K562 (cell line): Measurements from ENCODE around the gene KRT8. TPM values are rescaled to one million over a fixed set of nuclear protein-coding genes. Genes with fewer than 3 reads are reported as not detected.
A peak's percentile ranks its signal among the peaks of the same experiment; 100 is the strongest.

Experiments used
- ATAC-seq: fragments of 200-7000 bp; cut with Tn5 transposase; 3 replicates; pipeline ENCODE4 v1.9.1; 2020; ENCODE audit warnings: moderate library complexity
- BruUV-seq: library from RNA; stranded (reverse); fragments of 400-500 nt; replicated peaks from 2 replicates; lab custom pipeline; 2021; lab: Mats Ljungman, UMichigan
- CTCF ChIA-PET: fragments of 300-600 bp; formaldehyde crosslinking; extraction: SDS; loops from one replicate; lab custom pipeline; 2021; ENCODE audit warnings: low intra/inter-chr PET ratio; lab: Yijun Ruan, JAX
- POLR2A ChIA-PET: fragments of 300-600, 350-650 bp; sonication (Branson Sonifier 250); formaldehyde crosslinking; extraction: SDS; loops from one replicate; lab custom pipeline; 2021; ENCODE audit warnings: antibody characterized with exemption, inconsistent platforms; lab: Yijun Ruan, JAX
- DNase-seq, 4 experiments: peaks; one replicate each; pipeline versions ENCODE4 v3.0.0 to v3.0.0-alpha.2; 2011 to 2018; ENCODE audit warnings: low spot score in 3 of 4, mixed read lengths in 3 of 4; ENCODE audit errors: extremely low read depth in 1 of 4
- FAIRE-seq: peaks from 2 replicates; lab custom pipeline; 2011; peaks lifted over from hg19 to GRCh38; lab: Jason Lieb, UNC
- H2AFZ ChIP-seq: 2 replicates; pipeline ENCODE4 v1.6.0; 2011; ENCODE audit warnings: low read depth, low read length, control low read depth, inconsistent platforms
- H3K27ac ChIP-seq: fragments of 200-600 bp; 3 replicates; pipeline ENCODE4 v1.8.0; 2011; ENCODE audit warnings: low read depth, mild to moderate bottlenecking, control low read depth, inconsistent platforms, low read length, moderate library complexity, mixed read lengths; ENCODE audit errors: extremely low read depth
- H3K27me3 ChIP-seq, 2 experiments: fragments of 300-600 bp in 1 of 2; 2 replicates in 1 of 2; 3 replicates in 1 of 2; pipeline versions ENCODE4 v1.6.0 to v1.8.0; 2011; ENCODE audit warnings: inconsistent platforms in 2 of 2, low read length in 2 of 2, mild to moderate bottlenecking in 1 of 2, mixed read lengths in 1 of 2, moderate library complexity in 1 of 2; ENCODE audit not compliant: control insufficient read depth in 2 of 2, insufficient read depth in 2 of 2
- H3K36me3 ChIP-seq: fragments of 300-600 bp; 3 replicates; pipeline ENCODE4 v1.8.0; 2011; ENCODE audit warnings: mild to moderate bottlenecking, low read length, inconsistent platforms; ENCODE audit not compliant: control insufficient read depth, insufficient read depth
- H3K4me1 ChIP-seq, 2 experiments: fragments of 200-600 bp in 1 of 2; replicated peaks in 1 of 2; 2 replicates in 1 of 2; 3 replicates in 1 of 2; pipeline versions ENCODE4 v1.5.1 to v1.8.0; 2011; ENCODE audit warnings: inconsistent platforms in 2 of 2, low read length in 2 of 2, mild to moderate bottlenecking in 1 of 2, mixed read lengths in 1 of 2, moderate library complexity in 1 of 2; ENCODE audit not compliant: control insufficient read depth in 2 of 2, insufficient read depth in 2 of 2
- H3K4me2 ChIP-seq: 2 replicates; pipeline ENCODE4 v1.6.1; 2011; ENCODE audit warnings: low read length, control low read depth, inconsistent platforms, mixed read lengths; ENCODE audit not compliant: insufficient read depth
- H3K4me3 ChIP-seq: fragments of 200-600 bp; sonication (generic), shearing (Covaris generic); 2 replicates; pipeline ENCODE4 v1.5.1; 2016; ENCODE audit warnings: control low read depth, inconsistent platforms
- H3K79me2 ChIP-seq: fragments of 200-600 bp; 3 replicates; pipeline ENCODE4 v1.8.0; 2011; ENCODE audit warnings: low read length, inconsistent platforms; ENCODE audit not compliant: control insufficient read depth, insufficient read depth
- H3K9ac ChIP-seq, 2 experiments: 2 replicates each; pipeline versions ENCODE4 v1.6.0 to v1.6.1; 2011; ENCODE audit warnings: low read depth in 2 of 2, low read length in 2 of 2, control low read depth in 1 of 2, inconsistent platforms in 1 of 2, mild to moderate bottlenecking in 1 of 2, mixed read lengths in 1 of 2; ENCODE audit not compliant: insufficient read depth in 1 of 2
- H3K9me1 ChIP-seq: one replicate; pipeline ENCODE4 v1.6.0; 2011; ENCODE audit warnings: inconsistent platforms, mild to moderate bottlenecking, low read length, moderate library complexity; ENCODE audit not compliant: control insufficient read depth, insufficient read depth
- H3K9me3 ChIP-seq: replicated peaks from 2 replicates; pipeline ENCODE4 v1.5.1; 2011; ENCODE audit warnings: low read depth, low read length, inconsistent platforms; ENCODE audit not compliant: control insufficient read depth, insufficient read depth
- H4K20me1 ChIP-seq: replicated peaks from 2 replicates; pipeline ENCODE4 v1.6.1; 2011; ENCODE audit warnings: low read length, inconsistent platforms, mixed read lengths; ENCODE audit not compliant: control insufficient read depth, insufficient read depth
- C11orf30 ChIP-seq: fragments of 450-650 bp; IDR thresholded peaks from 2 replicates; pipeline ENCODE4 v1.6.1; 2016; ENCODE audit warnings: low read depth, mild to moderate bottlenecking
- GTF2A2 ChIP-seq: IDR thresholded peaks from 2 replicates; pipeline ENCODE4 v1.6.1; 2016; ENCODE audit warnings: mild to moderate bottlenecking, missing genetic modification characterization, missing compliant biosample characterization
- MTA1 ChIP-seq: fragments of 450-650 bp; IDR thresholded peaks from 2 replicates; pipeline ENCODE4 v1.6.1; 2017; ENCODE audit warnings: borderline replicate concordance
- TCF3 ChIP-seq: sonication (generic); formaldehyde crosslinking; IDR thresholded peaks from 2 replicates; pipeline ENCODE4 v1.4.0; 2020; ENCODE audit warnings: mild to moderate bottlenecking, missing genetic modification reagents
- ZNF146 ChIP-seq: IDR thresholded peaks from one replicate; pipeline ENCODE4 v1.6.1; 2018; ENCODE audit warnings: missing compliant biosample characterization; ENCODE audit not compliant: unreplicated experiment
- ZNF217 ChIP-seq: sonication (generic); formaldehyde crosslinking; IDR thresholded peaks from 2 replicates; pipeline ENCODE4 v1.8.0; 2022; ENCODE audit warnings: mild to moderate bottlenecking, missing genetic modification reagents
- ZNF551 ChIP-seq: fragments of 250-450 bp; sonication (Bioruptor Pico); IDR thresholded peaks from 2 replicates; pipeline ENCODE4 v1.5.0; 2021; ENCODE audit warnings: mild to moderate bottlenecking, moderate library complexity
- ZNF707 ChIP-seq: fragments of 250-450 bp; sonication (Bioruptor Pico); conservative IDR thresholded peaks from 2 replicates; pipeline ENCODE4 v1.8.0; 2022; ENCODE audit warnings: inconsistent platforms, mild to moderate bottlenecking, moderate library complexity
- WGBS: fragments of 100-300 bp; shearing (Covaris generic); methylation state at CpG from one replicate; pipeline ENCODE4 v1.1.6; 2016; ENCODE audit warnings: low coverage, mixed read lengths; ENCODE audit not compliant: insufficient coverage; ENCODE audit errors: missing lambda C conversion rate; 5-methylcytosine and 5-hydroxymethylcytosine counted together
- in situ Hi-C: fragments of 300-500 bp; cut with MboI; formaldehyde crosslinking; loops from 4 replicates; pipeline ENCODE4 v1.15.0; 2018; ENCODE audit warnings: inconsistent platforms, mixed read lengths
- intact Hi-C: fragments of 100-400 bp; cut with micrococcal nuclease; formaldehyde crosslinking; loops from 2 replicates; pipeline ENCODE4 v1.14.2; 2022
- polyA plus RNA-seq, 8 experiments: library from polyadenylated mRNA; depleted of rRNA in 4 of 8; stranded (reverse) in 5 of 8; unstranded in 3 of 8; fragments of >200 nt; fragmentation: Nextera tagmentation in 2 of 8; fragmentation: Illumina TruSeq in 1 of 8; extraction: Ambion mirVana in 2 of 8; extraction: Trizol in 1 of 8; gene quantifications; 2 replicates each; pipeline versions ENCODE4 v1.2.1 to v1.2.3, GENCODE V29; 2011 to 2014; ENCODE audit warnings: inconsistent platforms in 1 of 8, missing spikeins in 1 of 8
- total RNA-seq, 7 experiments: library from RNA; depleted of rRNA in 6 of 7; stranded (reverse); fragments of >200 nt in 6 of 7; fragmentation: Illumina TruSeq in 2 of 7; extraction: Trizol in 2 of 7; gene quantifications; 2 replicates each; pipeline versions ENCODE4 v1.2.1 to v1.2.3, GENCODE V29; 2011 to 2021; ENCODE audit warnings: low replicate concordance in 1 of 7
- TF ChIP-seq, protein P1 (sequence below), 2 experiments: fragments of 450-650 bp; IDR thresholded peaks; 2 replicates each; pipeline ENCODE4 v1.6.1; 2016
- TF ChIP-seq, protein P2 (sequence below): IDR thresholded peaks from 2 replicates; pipeline ENCODE4 v1.6.1; 2011; ENCODE audit not compliant: insufficient read length; ENCODE audit errors: extremely low read depth
- TF ChIP-seq, protein P3 (sequence below): fragments of 450-650 bp; IDR thresholded peaks from 2 replicates; pipeline ENCODE4 v1.6.1; 2018; ENCODE audit not compliant: partially characterized antibody
- TF ChIP-seq, protein P4 (sequence below): fragments of 200-800 bp; sonication (Bioruptor generic); IDR thresholded peaks from 2 replicates; pipeline ENCODE4 v1.6.1; 2017; ENCODE audit warnings: missing genetic modification characterization, missing compliant biosample characterization

KRT8 gene
- total and polyA plus RNA-seq, 9 of the 15 experiments (the other 6 are each of a cell fraction or from before 2014, with no cell fraction given): 41.5 to 661 (median 260) TPM

DNA sequence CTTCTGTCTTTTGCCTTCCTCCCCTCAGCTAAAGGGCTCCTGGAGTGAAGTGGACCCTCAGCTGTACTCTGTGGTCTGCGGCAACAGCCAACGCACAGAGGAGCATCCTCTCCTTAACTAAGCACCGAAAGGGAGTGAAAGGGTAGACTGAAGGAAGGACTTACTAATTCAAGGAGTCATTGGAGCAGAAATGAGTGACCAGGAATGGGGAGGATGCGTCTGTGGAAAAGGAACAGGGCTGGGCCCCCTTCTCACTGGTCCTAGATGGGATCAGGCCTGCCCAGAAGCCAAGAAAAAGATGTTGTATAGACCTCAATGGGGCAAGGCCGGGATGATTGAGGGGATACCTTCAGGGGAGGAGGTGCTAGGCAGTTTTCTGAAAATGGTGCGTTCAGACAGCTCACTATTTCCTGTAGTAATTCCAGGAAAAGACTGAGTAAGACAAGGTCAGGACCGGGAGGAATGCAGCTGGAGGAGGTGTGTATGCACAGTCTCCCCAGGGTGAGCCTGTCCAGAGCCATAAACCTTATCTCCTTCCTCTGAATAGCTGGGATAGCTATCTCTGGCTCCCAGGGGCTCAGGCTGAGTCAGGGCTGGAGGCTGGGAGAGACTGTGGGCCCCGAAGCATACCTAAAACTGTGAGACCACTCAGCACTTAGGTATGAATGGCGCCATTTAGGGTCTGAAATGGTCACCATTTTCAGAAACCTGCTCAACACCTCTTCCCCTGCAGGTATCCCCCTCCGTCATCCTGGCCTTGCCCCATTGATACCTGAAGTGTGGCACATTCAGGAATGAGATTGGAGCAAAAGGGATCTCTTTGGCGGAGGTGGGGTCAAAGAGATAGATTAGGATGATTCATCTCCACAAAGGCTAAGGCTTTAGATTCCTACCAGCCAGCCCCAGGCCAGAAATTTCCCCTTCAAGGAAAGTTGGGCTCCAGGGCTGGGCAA, 20.2 kb upstream of the KRT8 start:
- peak overlapping the region; percentile 73 for H3K4me2 ChIP-seq
- peak overlapping the region; percentile 80 for H3K27ac ChIP-seq
- no peaks in the 10 kb centered on the region for H3K27me3 ChIP-seq
- H3K9me3 ChIP-seq: no peaks in the 10 kb centered on the region
- peak; percentile 95 for FAIRE-seq
- DNase-seq: peak; percentile 80 to 92 (median 86)
- H3K9ac ChIP-seq: peak overlapping the region; percentile 55 to 84; a peak in 3 of 4 replicates
- ATAC-seq: peak; percentile 83
- no peaks in the 10 kb centered on the region for H3K9me1 ChIP-seq
- WGBS: 3% methylated on average over 11 of the region's 11 CpGs
- H3K4me1 ChIP-seq: peaks cover 31 to 48% of the 10 kb centered on the region in 2 experiments
- H3K4me3 ChIP-seq: peak overlapping the region; percentile 10; the same call in 1 of the 2 replicates
- no peaks in the 10 kb centered on the region for H4K20me1 ChIP-seq
- peak overlapping the region; percentile 75 for H2AFZ ChIP-seq
- intact Hi-C loops (loop anchor here (1.0 kb wide), 1 partner anchor 20 kb away; the partner anchor contains the start of gene KRT8), in situ Hi-C loops (no loop called here)
- no peaks in the 10 kb centered on the region for H3K79me2 ChIP-seq
- CTCF ChIA-PET: interaction anchor here (0.6 to 0.7 kb wide), 2 partner anchors 21 to 61 kb away, joined by 3 read pairs; no protein-coding TSS in a partner anchor
- no TSS peak for BruUV-seq
- H3K36me3 ChIP-seq: no peaks in the 10 kb centered on the region
- POLR2A ChIA-PET: interaction anchor here (0.6 to 3.1 kb wide), 6 partner anchors 11 to 472 kb away, joined by 3 to 17 read pairs (median 4); no protein-coding TSS in a partner anchor
- TF ChIP-seq C11orf30 (0 out of 2 replicates have a peak, but pooled peaks have one; percentile 14), ZNF707 (CRISPR knock-in tag) (no peak), ZNF146 (no peak), ZNF551 (CRISPR knock-in tag) (no peak), MTA1 (peak; percentile 79), TCF3 (CRISPR knock-in tag) (peak; percentile 92), GTF2A2 (tag) (no peak), ZNF217 (CRISPR knock-in tag) (no peak)
- TF ChIP-seq, protein P1, sequence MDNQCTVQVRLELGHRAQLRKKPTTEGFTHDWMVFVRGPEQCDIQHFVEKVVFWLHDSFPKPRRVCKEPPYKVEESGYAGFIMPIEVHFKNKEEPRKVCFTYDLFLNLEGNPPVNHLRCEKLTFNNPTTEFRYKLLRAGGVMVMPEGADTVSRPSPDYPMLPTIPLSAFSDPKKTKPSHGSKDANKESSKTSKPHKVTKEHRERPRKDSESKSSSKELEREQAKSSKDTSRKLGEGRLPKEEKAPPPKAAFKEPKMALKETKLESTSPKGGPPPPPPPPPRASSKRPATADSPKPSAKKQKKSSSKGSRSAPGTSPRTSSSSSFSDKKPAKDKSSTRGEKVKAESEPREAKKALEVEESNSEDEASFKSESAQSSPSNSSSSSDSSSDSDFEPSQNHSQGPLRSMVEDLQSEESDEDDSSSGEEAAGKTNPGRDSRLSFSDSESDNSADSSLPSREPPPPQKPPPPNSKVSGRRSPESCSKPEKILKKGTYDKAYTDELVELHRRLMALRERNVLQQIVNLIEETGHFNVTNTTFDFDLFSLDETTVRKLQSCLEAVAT (IDR thresholded peaks at IDR 0.05): no peak
- TF ChIP-seq, protein P2, sequence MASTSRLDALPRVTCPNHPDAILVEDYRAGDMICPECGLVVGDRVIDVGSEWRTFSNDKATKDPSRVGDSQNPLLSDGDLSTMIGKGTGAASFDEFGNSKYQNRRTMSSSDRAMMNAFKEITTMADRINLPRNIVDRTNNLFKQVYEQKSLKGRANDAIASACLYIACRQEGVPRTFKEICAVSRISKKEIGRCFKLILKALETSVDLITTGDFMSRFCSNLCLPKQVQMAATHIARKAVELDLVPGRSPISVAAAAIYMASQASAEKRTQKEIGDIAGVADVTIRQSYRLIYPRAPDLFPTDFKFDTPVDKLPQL: no peak
- TF ChIP-seq, protein P3, sequence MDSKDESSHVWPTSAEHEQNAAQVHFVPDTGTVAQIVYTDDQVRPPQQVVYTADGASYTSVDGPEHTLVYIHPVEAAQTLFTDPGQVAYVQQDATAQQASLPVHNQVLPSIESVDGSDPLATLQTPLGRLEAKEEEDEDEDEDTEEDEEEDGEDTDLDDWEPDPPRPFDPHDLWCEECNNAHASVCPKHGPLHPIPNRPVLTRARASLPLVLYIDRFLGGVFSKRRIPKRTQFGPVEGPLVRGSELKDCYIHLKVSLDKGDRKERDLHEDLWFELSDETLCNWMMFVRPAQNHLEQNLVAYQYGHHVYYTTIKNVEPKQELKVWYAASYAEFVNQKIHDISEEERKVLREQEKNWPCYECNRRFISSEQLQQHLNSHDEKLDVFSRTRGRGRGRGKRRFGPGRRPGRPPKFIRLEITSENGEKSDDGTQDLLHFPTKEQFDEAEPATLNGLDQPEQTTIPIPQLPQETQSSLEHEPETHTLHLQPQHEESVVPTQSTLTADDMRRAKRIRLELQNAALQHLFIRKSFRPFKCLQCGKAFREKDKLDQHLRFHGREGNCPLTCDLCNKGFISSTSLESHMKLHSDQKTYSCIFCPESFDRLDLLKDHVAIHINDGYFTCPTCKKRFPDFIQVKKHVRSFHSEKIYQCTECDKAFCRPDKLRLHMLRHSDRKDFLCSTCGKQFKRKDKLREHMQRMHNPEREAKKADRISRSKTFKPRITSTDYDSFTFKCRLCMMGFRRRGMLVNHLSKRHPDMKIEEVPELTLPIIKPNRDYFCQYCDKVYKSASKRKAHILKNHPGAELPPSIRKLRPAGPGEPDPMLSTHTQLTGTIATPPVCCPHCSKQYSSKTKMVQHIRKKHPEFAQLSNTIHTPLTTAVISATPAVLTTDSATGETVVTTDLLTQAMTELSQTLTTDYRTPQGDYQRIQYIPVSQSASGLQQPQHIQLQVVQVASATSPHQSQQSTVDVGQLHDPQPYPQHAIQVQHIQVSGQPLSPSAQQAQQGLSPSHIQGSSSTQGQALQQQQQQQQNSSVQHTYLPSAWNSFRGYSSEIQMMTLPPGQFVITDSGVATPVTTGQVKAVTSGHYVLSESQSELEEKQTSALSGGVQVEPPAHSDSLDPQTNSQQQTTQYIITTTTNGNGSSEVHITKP: peak; percentile 28
- TF ChIP-seq, protein P4, sequence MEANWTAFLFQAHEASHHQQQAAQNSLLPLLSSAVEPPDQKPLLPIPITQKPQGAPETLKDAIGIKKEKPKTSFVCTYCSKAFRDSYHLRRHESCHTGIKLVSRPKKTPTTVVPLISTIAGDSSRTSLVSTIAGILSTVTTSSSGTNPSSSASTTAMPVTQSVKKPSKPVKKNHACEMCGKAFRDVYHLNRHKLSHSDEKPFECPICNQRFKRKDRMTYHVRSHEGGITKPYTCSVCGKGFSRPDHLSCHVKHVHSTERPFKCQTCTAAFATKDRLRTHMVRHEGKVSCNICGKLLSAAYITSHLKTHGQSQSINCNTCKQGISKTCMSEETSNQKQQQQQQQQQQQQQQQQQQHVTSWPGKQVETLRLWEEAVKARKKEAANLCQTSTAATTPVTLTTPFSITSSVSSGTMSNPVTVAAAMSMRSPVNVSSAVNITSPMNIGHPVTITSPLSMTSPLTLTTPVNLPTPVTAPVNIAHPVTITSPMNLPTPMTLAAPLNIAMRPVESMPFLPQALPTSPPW (CRISPR knock-in tag): 0 out of 2 replicates have a peak, but pooled peaks have one; percentile 13
